HG02943 (cell line): ENCODE measurements around the gene ALK.

Source experiments
- ATAC-seq: cut with Tn5 transposase; IDR thresholded peaks from one replicate; pipeline ENCODE4 v1.9.1; 2021; ENCODE audit warnings: mild to moderate bottlenecking, low read depth, moderate library complexity; ENCODE audit not compliant: unreplicated experiment

The ALK gene

DNA sequence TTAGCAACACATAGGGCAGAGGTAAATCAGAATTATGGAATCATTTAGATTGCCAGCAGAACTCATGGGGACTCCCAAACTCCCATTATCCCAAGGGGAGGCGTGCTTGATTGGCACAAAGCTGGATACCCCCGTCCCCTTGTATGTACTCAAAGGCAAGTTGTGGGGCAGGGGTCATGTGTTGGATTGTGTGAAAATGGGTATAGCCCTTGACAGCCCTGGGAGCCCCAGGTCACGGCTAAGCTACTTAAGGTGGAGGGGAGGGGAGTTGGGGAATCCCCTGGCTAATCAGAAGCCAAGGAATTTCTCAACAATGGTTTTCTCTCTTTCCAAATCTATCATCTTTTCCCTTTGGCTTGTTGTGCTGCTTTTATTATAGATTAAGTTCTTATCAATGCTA lies 773.4 kb downstream of the ALK start:
- no peak for ATAC-seq

DNA sequence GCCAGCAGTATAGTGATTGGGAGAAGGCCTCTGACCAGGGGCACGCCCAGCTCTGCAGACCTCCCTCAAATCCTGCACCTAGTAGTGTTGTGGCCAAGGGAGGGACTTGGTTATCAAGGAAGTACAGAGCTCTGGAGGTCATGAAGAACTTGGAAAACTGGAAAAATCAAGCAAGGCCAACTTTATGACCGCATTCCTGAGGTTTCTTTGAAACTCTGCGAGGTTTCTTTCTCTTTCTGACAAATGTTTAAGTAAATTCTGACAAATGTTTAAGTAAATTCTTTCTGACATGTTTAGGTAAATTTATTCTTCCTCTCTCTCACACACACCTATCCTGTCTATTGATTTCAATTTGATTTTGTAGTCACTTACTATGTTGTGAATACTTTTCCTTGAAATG lies 775.2 kb downstream of the ALK start:
- ATAC-seq = no peak

DNA sequence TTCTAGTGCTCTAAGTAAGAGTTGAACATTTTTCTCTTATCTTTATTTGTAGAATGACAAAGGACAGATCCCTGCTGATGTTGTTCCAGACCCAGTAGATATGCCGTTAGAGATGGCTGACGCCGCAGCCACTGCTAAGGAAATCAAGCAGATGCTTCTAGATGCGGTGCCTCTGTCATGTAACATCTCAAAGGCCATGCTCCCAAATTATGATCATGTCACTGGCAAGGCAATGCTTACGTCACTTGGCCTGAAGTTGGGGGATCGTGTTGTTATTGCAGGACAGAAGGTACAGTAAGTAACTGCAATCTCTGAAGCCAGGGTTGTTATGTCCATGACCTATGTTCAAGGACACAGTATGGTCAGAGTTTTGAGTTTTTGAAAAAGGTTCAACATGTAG lies 777.7 kb downstream of the ALK start:
- ATAC-seq = no peak
